ACHN (cell line): ENCODE measurements around the gene LCN15.
"Not testable (repeated sequence)": the region's sequence is repeated elsewhere in the genome, so short reads cannot be mapped to it uniquely, and the experiment has no call there.

Experiments
- DNase-seq: peaks from one replicate; pipeline ENCODE4 v3.0.0-alpha.2; 2015
- in situ Hi-C: cut with HindIII; loops from 2 replicates; pipeline ENCODE4 v1.10.0; 2017; ENCODE audit warnings: low sequenced_read_pairs, low pct_ligation_motif_present, low pct_unique_long_range_greater_than_20kb

LCN15 gene

DNA sequence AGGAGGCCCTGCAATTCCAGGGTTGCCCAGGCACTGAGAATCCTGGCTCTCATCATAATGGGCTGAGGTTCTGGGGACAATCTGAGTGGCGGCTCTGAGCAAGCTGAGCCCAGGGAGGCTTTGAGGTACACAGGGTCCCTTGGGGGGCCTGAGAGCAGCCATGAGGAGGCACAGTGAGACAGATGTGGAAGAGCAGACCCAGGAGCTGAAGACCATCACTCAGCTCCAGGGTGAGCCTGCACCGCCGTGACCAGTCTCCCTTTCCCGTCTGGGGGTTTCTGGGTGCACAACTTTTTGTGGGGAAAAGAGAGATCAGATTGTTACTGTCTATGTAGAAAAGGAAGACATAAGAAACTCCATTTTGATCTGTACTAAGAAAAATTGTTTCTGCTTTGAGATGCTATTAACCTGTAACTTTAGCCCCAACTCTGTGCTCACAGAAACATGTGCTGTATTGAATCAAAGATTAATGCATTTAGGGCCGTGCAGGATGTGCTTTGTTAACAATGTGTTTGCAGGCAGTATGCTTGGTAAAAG lies 32.0 kb upstream of the LCN15 start, which contains the start of gene CCDC183:
CCDC183 (plus strand) TSS at position 101 of the 537 bp plus-strand sequence; CDS start at position 161, 60 bp downstream.
- DNase-seq = no peak
- in situ Hi-C loops = no loop called here

DNA sequence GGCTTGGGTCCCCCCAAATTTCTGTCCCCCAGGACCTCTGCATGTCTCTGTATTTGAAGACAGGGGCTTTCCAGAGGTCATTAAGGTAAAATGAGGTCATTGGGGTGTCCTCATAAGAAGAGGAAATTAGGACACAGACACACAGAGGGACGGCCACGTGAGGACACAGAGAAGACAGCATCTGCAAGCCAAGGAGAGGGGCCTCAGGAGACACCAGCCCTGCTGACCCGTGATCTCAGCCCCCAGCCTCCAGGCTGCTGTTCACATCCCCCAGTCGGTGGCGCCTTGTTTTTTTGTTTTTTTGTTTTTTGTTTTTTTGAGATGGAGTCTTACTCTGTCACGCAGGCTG lies 30.7 kb upstream of the LCN15 start:
- no peak for DNase-seq
- in situ Hi-C loops = no loop called here

DNA sequence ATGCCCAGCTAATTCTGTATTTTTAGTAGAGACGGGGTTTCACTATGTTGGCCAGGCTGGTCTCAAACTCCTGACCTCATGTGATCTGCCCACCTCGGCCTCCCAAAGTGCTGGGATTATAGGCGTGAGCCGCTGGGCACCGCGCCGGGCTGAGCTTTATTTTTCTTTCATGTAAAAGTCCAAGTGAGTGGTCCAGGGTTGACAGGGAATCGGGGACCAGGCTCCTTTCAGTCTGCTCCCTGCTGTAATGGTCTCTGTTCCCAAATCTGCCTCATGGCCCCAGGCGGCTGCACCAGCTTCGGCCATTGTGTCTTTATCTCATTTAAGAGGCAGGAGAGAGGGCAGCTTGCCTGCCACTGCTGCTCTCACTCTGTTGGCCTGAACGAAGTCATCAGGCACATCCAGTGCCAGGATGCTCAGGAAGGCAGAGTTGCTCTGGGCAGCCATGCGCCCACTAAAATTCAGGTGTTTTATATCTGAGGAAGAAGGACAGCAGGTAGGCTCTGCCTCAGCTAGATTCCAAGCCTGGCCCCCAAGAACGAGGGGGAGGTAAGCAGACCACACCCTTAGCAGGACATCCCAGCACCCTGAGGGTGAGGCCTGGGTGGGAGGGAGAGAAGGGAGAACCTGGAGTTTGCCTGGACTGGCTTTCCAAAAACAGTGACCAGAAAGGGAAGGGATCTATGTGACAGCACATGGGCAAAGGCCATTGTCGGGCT lies 30.1 kb upstream of the LCN15 start:
- in situ Hi-C loops = no loop called here

DNA sequence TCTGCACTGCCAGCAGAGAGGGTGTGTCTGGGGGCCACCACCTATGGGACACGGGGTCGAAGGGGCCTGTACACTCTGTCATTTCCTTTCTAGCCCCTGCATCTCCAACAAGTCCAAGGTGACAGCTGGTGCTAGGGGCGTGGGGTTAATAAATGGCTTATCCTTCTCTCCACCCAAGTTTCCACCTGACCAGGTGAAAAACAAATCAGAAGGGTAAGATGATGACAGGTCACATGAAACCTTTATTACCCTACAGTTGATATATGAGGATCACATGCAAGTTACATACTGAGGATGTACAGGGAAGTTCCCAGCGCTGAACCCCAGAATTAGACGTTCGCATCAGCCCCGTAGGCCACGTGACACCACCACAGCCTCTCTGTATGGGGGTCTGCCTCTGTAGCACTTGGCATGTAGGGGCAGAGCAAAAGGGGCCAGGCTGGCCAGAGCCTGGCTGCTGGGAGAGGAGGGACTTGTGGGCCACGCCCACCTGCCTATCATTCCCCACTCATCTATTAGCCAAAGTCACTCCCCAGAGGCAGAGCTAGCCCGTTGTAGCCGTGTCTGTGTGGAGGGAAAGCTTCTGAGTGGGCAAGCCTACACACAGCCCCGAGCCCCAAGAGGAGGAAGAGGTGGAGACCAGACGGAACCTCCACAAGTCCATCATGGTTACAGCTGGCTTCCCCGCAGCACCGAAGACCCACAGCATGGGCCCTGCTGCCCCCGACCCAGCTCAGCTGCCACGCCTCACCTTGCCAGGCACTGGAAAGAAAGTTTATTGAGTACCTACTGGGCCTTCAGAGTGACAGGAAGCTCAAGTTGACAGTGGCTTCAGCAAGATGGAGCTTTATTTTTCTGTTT lies 29.0 kb upstream of the LCN15 start:
- in situ Hi-C loops = no loop called here

More for the DNA sequence above, 30.1 kb upstream of the LCN15 start:
- DNase-seq = no peak

DNA sequence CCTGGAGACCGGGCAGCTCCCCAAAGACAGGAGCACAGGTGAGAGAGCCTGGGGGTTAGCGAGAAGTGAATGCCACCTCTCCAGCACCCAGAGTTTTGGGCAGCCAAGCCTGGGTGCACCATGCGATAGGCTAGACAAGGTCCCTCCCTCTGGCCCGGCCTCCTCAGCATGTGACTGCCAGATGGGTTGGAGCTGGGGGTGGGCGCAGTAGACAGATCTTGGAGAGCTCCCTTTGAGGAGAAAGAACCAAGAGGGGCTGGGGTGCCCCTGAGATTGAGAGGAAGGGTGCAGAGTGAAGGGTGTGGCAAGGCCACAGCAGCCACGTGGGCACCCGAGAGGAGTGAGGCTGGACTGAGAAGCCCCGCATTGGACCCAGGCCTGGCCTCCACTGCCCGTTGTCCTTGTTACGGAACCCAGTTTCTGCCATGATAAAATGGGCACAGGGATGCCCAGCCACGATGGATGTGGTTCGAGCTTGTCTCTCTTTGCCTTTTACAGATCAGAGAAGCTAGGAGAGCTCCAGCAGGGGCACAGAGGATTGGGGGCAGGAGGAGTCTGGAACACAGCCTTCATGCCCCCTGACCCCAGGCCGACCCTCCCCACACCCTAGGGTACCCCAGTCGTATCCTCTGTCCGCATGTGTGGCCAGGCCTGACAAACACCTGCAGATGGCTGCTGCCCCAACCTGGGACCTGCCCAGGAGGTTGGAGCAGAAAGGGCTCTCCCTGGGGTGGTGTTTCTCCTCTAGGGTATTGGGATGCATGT lies 28.2 kb upstream of the LCN15 start:
- no peak for DNase-seq
- in situ Hi-C loops = no loop called here

More for the DNA sequence above, 29.0 kb upstream of the LCN15 start:
- no peak for DNase-seq

DNA sequence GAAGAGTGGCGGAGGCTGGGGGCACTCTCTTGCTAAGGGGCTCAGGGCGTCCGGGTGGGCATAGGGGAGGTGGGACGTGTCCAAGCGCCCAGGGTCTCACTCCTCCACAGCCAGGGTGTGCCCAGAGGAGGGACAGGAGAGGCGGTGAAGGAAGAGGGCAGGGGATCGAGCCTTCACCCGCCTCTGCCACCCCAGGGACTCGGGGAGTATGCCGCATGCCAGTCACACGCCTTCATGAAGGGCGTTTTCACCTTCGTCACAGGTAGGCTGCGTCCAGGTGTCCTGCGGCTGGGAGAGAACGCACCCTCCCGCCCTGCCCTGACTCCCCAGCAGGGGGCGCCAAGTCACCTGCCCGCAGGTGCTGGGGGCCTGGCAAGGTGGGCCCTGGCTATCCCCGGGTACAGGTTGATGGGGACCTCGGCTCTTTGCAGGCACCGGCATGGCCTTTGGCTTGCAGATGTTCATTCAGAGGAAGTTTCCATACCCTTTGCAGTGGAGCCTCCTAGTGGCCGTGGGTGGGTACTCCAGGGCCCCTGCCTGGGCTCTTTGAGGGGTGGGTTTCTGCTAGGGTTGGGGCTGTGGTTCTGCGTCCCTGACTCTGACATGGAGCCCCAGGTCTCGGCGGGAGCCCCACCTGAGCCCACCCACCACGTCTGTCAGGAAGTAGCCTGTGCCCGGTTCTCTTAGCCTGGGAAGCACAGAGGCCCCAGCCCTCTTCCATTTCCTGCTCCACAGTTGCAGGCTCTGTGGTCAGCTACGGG lies 27.4 kb upstream of the LCN15 start:
- in situ Hi-C loops = no loop called here
- peak; percentile 36 for DNase-seq

DNA sequence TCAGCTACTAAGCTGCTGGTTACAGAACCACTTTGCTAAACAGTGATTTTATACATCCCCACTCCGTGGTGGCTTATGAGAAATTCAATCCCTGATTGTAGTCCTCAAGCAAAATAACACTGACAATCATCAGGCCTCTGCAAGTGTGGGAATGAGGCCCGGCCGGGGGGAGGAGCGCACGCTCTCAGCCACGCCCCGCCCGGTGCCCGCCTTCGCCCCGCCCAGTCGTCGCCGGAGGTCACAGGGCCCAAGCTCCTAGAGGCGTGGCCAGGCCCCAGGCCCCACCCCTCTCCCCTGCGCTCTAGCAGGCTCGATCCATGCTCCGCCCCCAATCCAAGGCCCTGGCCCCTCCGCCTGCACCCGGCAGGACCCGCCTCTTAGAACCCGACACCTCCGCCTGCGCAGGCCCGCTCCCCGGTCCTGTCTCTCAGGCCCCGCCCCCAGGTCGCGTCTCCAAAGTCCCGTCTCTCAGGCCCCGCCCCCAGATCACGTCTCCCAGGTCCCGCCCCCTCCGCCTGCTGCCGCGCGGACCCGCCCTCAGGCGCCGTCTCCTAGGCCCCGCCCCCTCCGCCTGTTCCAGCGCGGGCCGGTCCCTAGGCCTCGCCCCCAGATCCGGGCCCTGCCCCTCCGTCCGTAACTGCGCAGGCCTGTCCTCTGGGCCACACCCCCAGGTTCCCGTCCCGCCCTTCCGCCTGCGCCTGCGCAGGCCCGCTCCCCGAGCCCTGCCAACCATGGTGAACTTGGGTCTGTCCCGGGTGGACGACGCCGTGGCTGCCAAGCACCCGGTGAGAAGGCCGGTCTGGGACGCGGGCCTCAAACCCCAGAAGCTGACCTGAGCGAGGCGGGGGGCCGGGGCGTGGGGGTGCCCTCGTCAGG lies 26.6 kb upstream of the LCN15 start, which contains the start of gene TMEM141:
TMEM141 (plus strand) TSS at position 705 of the 876 bp plus-strand sequence; CDS start at position 732, 27 bp downstream.
- in situ Hi-C loops = no loop called here
- DNase-seq = peak; percentile 97

DNA sequence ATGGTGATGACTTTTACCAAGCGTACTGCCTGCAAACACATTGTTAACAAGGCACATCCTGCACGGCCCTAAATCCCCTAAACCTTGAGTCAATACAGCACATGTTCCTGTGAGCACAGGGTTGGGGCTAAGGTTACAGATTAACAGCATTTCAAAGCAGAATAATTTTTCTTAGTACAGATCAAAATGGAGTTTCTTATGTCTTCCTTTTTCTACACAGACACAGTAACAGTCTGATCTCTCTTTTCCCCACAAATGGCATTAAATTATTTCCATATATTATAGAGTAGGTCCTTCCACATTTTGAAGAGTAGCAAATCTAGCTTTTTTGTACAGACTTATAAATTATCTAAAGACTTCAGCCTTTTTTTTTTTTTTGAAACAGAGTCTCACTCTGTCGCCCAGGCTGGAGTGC lies 25.2 kb upstream of the LCN15 start:
- no peak for DNase-seq

DNA sequence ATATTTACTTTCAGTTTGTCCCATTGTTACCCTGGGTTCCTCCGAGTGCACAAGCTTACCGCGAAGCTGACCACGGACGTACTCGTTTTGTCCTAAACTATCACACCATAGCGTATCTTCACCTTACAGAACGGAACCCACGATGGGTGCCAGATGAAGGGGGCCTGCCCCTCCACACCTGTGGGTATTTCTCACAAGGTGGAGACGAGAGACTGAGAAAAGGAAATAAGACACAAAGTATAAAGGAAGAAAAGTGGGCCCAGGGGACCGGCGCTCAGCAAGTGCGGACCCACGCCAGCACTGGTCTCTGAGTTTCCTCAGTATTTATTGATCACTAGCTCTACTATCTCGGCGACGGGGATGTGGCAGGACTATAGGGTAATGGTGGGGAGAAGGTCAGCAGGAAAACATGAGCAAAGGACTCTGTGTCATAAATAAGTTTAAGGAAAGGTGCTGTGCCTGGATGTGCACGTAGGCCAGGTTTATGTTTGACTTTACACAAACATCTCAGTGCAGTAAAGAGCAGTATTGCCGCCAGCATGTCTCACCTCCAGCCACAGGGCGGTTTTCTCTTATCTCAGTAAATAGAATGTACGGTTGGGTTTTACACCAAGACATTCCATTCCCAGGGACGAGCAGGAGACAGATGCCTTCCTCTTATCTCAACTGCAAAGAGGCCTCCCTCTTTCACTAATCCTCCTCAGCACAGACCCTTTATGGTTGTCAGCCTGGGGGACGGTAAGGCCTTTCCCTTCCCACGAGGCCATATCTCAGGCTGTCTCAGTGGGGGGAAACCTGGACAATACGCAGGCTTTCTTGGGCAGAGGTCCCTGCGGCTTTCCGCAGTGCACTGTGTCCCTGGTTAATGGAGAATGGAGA lies 24.6 kb upstream of the LCN15 start:
- in situ Hi-C loops, DNase-seq: not testable (repeated sequence)

More for the DNA sequence above, 25.2 kb upstream of the LCN15 start:
- in situ Hi-C loops = no loop called here

DNA sequence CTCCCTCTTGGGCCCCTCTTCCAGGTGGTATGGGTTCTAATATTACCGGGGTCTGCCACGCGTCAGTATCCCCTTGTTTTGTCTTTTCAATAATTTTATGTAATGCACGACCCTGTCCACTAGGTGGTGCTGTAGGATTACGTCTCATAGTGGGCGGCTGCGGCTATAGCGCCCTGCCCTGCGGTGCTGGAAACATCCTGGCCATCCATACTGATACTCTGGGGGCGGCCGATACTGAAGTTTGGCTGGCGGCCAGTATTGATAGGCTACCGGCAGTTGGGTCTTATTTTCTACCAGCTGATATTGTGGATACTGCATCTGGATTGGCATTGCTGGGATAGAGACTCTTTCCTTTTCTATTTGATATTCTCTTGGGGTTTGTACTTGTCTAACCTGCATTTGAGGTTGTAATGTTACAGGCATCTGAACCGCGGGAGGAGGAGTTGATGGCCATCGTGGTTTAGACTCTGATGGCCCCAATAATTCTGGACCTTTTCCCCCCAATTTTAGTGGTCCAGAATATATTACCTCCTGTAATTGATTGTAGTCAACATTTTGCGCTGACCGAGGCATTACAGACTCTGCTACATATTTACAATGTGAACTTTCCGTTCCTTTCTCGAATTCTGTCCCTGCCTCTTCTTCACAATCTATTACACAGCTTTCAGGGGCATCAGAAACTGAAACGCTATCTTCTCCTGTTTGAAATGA lies 23.5 kb upstream of the LCN15 start:
- peak; percentile 55 for DNase-seq
- in situ Hi-C loops = no loop called here

DNA sequence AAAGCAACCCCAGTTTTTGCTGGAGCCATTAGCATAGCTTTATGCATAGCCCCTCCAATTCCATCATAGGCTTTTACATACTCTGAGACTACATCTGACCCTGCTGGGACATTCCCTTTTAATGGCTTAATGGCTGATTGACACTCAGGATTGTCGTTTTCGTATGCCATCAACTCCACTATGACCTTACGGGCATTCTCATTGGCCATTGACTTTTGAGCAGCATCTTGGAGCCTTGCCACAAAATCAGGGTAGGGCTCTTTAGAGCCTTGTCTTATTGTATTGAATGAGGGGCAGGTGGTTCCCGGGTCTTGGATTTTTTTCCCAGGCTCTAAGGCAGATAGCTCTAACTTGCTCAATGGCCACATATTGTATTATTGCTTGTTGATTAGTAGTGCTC lies 22.7 kb upstream of the LCN15 start:
- in situ Hi-C loops, DNase-seq: not testable (repeated sequence)

DNA sequence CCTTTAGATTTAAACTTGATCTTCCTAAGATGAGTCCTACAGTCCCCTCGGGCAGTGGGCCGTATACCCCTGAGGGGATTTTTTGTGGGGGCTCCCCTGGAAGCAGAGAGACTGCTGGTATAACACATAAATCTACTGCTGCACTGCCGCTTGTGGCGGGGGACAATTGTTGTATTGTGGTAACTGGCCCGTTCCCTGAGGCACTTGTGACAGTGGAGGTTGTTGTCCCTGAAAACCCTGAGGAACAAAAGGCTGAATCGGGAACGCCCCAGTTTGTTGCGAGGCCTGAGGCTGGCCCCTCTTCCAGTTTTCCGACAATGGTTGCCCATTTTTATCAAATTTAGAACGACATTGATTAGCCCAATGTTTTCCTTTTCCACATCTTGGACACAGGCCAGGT lies 22.1 kb upstream of the LCN15 start:
- in situ Hi-C loops = no loop called here
- DNase-seq = no peak

DNA sequence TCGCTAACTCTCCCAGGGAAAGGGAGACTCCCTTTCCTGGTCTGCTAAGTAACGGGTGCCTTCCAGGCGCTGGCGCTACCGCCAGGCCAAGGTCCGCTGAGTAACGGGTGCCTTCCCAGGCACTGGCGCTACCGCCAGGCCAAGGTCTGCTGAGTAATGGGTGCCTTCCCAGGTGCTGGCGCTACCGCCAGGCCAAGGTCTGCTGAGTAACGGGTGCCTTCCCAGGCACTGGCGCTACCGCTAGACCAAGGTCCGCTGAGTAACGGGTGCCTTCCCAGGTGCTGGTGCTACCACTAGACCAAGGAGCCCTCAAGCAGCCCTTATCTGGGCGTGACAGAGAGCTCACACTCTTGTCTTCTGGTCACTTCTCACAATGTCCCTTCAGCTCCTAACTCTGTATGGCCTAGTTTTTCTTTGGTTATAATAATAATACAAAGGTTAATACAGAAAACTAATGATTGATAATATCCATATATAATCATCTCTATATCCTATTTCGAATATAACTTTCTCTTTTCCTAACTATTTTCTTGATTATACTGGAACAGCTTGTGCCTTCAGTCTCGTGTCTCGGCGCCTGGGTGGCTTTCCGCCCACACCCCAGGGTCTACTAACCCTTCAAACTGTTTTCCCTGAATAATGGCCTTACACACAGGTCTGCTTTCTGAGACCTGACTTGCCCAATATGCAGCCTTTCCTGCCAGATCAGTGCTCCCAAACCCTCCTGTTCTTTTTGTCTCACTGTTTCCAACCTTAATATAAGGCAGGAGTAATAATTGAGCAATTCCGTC lies 21.4 kb upstream of the LCN15 start:
- in situ Hi-C loops, DNase-seq: not testable (repeated sequence)

DNA sequence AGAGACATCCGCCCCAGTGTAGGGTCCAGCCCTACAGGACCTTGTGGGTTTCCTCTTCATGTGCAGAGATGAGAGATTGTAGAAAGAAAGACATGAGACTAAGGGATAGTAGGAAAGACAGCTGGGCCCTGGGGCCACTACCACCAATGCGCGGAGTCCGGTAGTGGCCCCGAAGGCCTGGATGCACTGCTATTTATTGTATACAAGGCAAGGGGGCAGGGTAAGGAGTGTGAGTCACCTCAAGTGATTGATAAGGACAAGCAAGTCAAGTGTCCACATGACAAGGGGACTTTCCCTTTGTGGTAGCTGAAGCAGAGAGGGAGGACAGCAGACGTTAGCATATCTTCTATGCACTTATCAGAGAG lies 20.7 kb upstream of the LCN15 start:
- no peak for DNase-seq
- in situ Hi-C loops = no loop called here
